ENCODE results near the gene NAALAD2. TPM values are rescaled to one million over a fixed set of nuclear protein-coding genes. Genes with fewer than 3 reads are reported as not detected.

NAALAD2 gene
- total RNA-seq, 6 donors from 2014 or later: 0.33 to 2.1 (median 1.2) TPM

GRCh38 chr11:90120191-90120590 is 14.3 kb upstream of the NAALAD2 start:
- Histone ChIP-seq H3K4me1 (no peaks in the 10 kb centered on the region), H3K9me3 (no peaks in the 10 kb centered on the region), H3K4me3 (no peak overlapping the region), H3K27me3 (no peaks in the 10 kb centered on the region), H3K36me3 (no peaks in the 10 kb centered on the region), H3K27ac (no peak overlapping the region)
- no peak for DNase-seq
- TF ChIP-seq EP300 (IDR thresholded peaks at IDR 0.05) (no peak), CTCF (IDR thresholded peaks at IDR 0.05) (no peak), POLR2A (IDR thresholded peaks at IDR 0.05) (no peak), POLR2AphosphoS5 (IDR thresholded peaks at IDR 0.05) (no peak)
- WGBS, 2 donors: 83 to 90% methylated on average over 4 of the region's 4 CpGs
- no peak for ATAC-seq (ENCODE audit: low FRiP score in 2 of 2)

- TF ChIP-seq EP300 (IDR thresholded peaks at IDR 0.05) (no peak), POLR2A (IDR thresholded peaks at IDR 0.05) (no peak), POLR2AphosphoS5 (IDR thresholded peaks at IDR 0.05) (no peak)
- Histone ChIP-seq H3K4me1 (no peaks in the 10 kb centered on the region), H3K27ac (no peak overlapping the region), H3K36me3 (no peaks in the 10 kb centered on the region), H3K4me3 (no peak overlapping the region), H3K27me3 (no peaks in the 10 kb centered on the region), H3K9me3 (no peaks in the 10 kb centered on the region)
- DNase-seq (no peak), ATAC-seq (ENCODE audit: low FRiP score in 2 of 2) (no peak)
- 41 to 73% methylated on average over 1 of the region's 1 CpG for WGBS, 2 donors
These were observed 10.1 kb upstream of the NAALAD2 start for GRCh38 chr11:90124371-90124770.

- Histone ChIP-seq H3K4me1 (no peaks in the 10 kb centered on the region), H3K27ac (no peak overlapping the region), H3K27me3 (no peaks in the 10 kb centered on the region), H3K9me3 (no peaks in the 10 kb centered on the region), H3K4me3 (no peak overlapping the region), H3K36me3 (no peaks in the 10 kb centered on the region)
- TF ChIP-seq POLR2A (IDR thresholded peaks at IDR 0.05): no peak
- 62 to 83% methylated on average over 3 of the region's 3 CpGs for WGBS, 2 donors
- DNase-seq (no peak), ATAC-seq (ENCODE audit: low FRiP score in 2 of 2) (no peak)
These were observed 9.5 kb upstream of the NAALAD2 start for GRCh38 chr11:90124946-90125345.

- DNase-seq (no peak), ATAC-seq (ENCODE audit: low FRiP score in 2 of 2) (peak in 1 of 2 donors; percentile 27)
- H3K27ac ChIP-seq: peak overlapping the region in 1 of 4 donors; percentile 71
- H3K9me3 ChIP-seq: no peaks in the 10 kb centered on the region
- WGBS, 2 donors: 27 to 30% methylated on average over 11 of the region's 11 CpGs
- H3K36me3 ChIP-seq: no peaks in the 10 kb centered on the region
- H3K4me3 ChIP-seq: peak overlapping the region in 3 of 4 donors; percentile 39 to 55 (median 49)
- TF ChIP-seq EP300 (IDR thresholded peaks at IDR 0.05) (no peak), POLR2AphosphoS5 (IDR thresholded peaks at IDR 0.05) (no peak), CTCF (IDR thresholded peaks at IDR 0.05) (no peak), POLR2A (IDR thresholded peaks at IDR 0.05) (no peak)
- peaks cover 0 to 12% (median 2%) of the 10 kb centered on the region in 4 donors for H3K4me1 ChIP-seq
- no peaks in the 10 kb centered on the region for H3K27me3 ChIP-seq
These were observed 644 bp upstream of the NAALAD2 start for GRCh38 chr11:90133560-90134477.

- H3K36me3 ChIP-seq: no peaks in the 10 kb centered on the region
- DNase-seq: no peak
- H3K27me3 ChIP-seq: no peaks in the 10 kb centered on the region
- ATAC-seq (ENCODE audit: low FRiP score in 2 of 2): peak in 1 of 2 donors; percentile 7
- TF ChIP-seq CTCF (IDR thresholded peaks at IDR 0.05): no peak
- TF ChIP-seq EP300 (IDR thresholded peaks at IDR 0.05): no peak
- no peak for TF ChIP-seq POLR2A (IDR thresholded peaks at IDR 0.05)
- TF ChIP-seq POLR2AphosphoS5 (IDR thresholded peaks at IDR 0.05): no peak
- H3K9me3 ChIP-seq: no peaks in the 10 kb centered on the region
- peak overlapping the region in 1 of 4 donors; percentile 71 for H3K27ac ChIP-seq
- WGBS, 2 donors: 4 to 10% methylated on average over 5 of the region's 5 CpGs
- peaks cover 0 to 12% (median 2%) of the 10 kb centered on the region in 4 donors for H3K4me1 ChIP-seq
- peak overlapping the region in 3 of 4 donors; percentile 39 to 55 (median 49) for H3K4me3 ChIP-seq
These were observed 553 bp downstream of the NAALAD2 start for GRCh38 chr11:90135016-90135415.
